ENCODE results near the gene UNC13C. TPM values are rescaled to one million over a fixed set of nuclear protein-coding genes. Genes with fewer than 3 reads are reported as not detected.

The UNC13C gene
- total RNA-seq, 1 donor from 2014 or later, result not detected

- Mint-ChIP-seq H3K4me1 (ENCODE audit: unreplicated experiment) (no peaks in the 10 kb centered on the region), H3K4me3 (ENCODE audit: unreplicated experiment) (no peak overlapping the region)
These were observed 657.9 kb downstream of the UNC13C start for GRCh38 chr15:54636147-54636546.

GRCh38 chr15:54638666-54639065, 660.4 kb downstream of the UNC13C start:
- H3K27me3 Mint-ChIP-seq (ENCODE audit: unreplicated experiment), result no peaks in the 10 kb centered on the region
- H3K36me3 Mint-ChIP-seq (ENCODE audit: unreplicated experiment), result no peaks in the 10 kb centered on the region
- no peaks in the 10 kb centered on the region for H3K4me1 Mint-ChIP-seq (ENCODE audit: unreplicated experiment)
- H3K4me3 Mint-ChIP-seq (ENCODE audit: unreplicated experiment), result no peak overlapping the region
- no peak overlapping the region for H3K27ac Mint-ChIP-seq (ENCODE audit: unreplicated experiment)
- peaks cover 32% of the 10 kb centered on the region for H3K9me3 Mint-ChIP-seq (ENCODE audit: unreplicated experiment)
- no peak for DNase-seq (ENCODE audit: extremely low spot score, unreplicated experiment)
- no peak for TF ChIP-seq CTCF (IDR thresholded peaks at IDR 0.05)

More at GRCh38 chr15:54636147-54636546, 657.9 kb downstream of the UNC13C start:
- H3K36me3 Mint-ChIP-seq (ENCODE audit: unreplicated experiment), result no peaks in the 10 kb centered on the region
- DNase-seq (ENCODE audit: extremely low spot score, unreplicated experiment), result no peak
- TF ChIP-seq CTCF (IDR thresholded peaks at IDR 0.05), result no peak
- no peak overlapping the region for H3K27ac Mint-ChIP-seq (ENCODE audit: unreplicated experiment)
- peaks cover 27% of the 10 kb centered on the region for H3K9me3 Mint-ChIP-seq (ENCODE audit: unreplicated experiment)
- H3K27me3 Mint-ChIP-seq (ENCODE audit: unreplicated experiment), result no peaks in the 10 kb centered on the region

GRCh38 chr15:54640873-54641272, 662.6 kb downstream of the UNC13C start:
- Mint-ChIP-seq H3K9me3 (ENCODE audit: unreplicated experiment) (peaks cover 25% of the 10 kb centered on the region), H3K36me3 (ENCODE audit: unreplicated experiment) (no peaks in the 10 kb centered on the region)
- TF ChIP-seq CTCF (IDR thresholded peaks at IDR 0.05), result no peak

GRCh38 chr15:54644796-54645195, 666.6 kb downstream of the UNC13C start:
- Mint-ChIP-seq H3K4me3 (ENCODE audit: unreplicated experiment) (no peak overlapping the region), H3K27me3 (ENCODE audit: unreplicated experiment) (no peaks in the 10 kb centered on the region), H3K9me3 (ENCODE audit: unreplicated experiment) (peaks cover 14% of the 10 kb centered on the region), H3K36me3 (ENCODE audit: unreplicated experiment) (no peaks in the 10 kb centered on the region), H3K4me1 (ENCODE audit: unreplicated experiment) (no peaks in the 10 kb centered on the region), H3K27ac (ENCODE audit: unreplicated experiment) (no peak overlapping the region)
- no peak for TF ChIP-seq CTCF (IDR thresholded peaks at IDR 0.05)
- DNase-seq (ENCODE audit: extremely low spot score, unreplicated experiment), result no peak

More at GRCh38 chr15:54640873-54641272, 662.6 kb downstream of the UNC13C start:
- DNase-seq (ENCODE audit: extremely low spot score, unreplicated experiment), result no peak
- no peak overlapping the region for H3K4me3 Mint-ChIP-seq (ENCODE audit: unreplicated experiment)
- no peak overlapping the region for H3K27ac Mint-ChIP-seq (ENCODE audit: unreplicated experiment)
- no peaks in the 10 kb centered on the region for H3K4me1 Mint-ChIP-seq (ENCODE audit: unreplicated experiment)
- H3K27me3 Mint-ChIP-seq (ENCODE audit: unreplicated experiment), result no peaks in the 10 kb centered on the region

GRCh38 chr15:54659646-54660045, 681.4 kb downstream of the UNC13C start:
- Mint-ChIP-seq H3K4me1 (ENCODE audit: unreplicated experiment) (no peaks in the 10 kb centered on the region), H3K27me3 (ENCODE audit: unreplicated experiment) (no peaks in the 10 kb centered on the region), H3K9me3 (ENCODE audit: unreplicated experiment) (peaks cover 10% of the 10 kb centered on the region), H3K4me3 (ENCODE audit: unreplicated experiment) (no peak overlapping the region), H3K27ac (ENCODE audit: unreplicated experiment) (no peak overlapping the region), H3K36me3 (ENCODE audit: unreplicated experiment) (no peaks in the 10 kb centered on the region)
- no peak for DNase-seq (ENCODE audit: extremely low spot score, unreplicated experiment)
- TF ChIP-seq CTCF (IDR thresholded peaks at IDR 0.05), result no peak

Measured in osteocyte (in vitro differentiated cells).